ENCODE results near the gene ZBTB33.

DNA sequence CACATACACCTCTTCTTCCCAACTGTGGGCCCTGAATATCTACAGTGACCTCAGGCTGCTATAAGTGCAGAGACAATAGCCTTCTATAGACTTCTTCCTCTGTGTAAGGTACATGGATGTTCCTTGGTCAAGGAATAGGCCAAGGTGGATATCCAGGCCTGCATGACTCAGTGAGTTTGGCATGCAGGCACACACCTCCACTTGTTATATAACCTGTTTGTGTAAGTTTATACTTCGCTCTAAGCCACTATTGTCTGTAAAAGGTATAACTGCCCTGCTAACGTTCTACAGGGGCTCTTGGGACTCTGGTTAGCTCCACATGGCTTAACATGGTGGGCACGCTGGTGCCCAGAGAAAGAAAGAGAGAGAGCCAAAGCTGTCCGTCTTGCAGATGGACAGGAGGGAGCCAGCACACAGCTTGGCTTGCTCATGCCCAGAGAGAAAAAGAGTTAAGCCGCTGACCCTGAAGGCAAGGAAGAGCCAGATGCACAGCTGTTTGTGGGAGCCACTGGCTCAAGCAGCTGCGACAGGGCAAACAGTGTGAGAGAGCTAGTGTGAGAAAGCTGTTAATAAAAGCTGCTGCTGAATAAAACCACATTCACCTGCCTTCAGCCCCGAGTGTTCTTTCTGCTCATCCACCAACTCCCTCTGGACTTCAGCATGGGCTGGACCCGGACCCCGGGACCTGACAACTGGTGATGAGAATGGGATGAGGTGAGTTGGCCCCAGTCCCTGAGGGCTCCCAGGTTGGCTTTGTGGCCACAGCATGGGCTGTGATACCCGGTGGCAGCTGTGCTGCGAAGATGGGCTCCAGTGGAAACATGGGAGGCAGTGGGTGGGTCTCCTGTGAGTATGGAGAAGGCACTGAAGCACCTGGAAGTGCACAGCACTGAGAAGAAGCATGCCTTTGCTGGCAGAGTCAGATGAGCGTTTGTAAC, 44.5 kb upstream of the ZBTB33 start:
- TF ChIP-seq, protein P1, sequence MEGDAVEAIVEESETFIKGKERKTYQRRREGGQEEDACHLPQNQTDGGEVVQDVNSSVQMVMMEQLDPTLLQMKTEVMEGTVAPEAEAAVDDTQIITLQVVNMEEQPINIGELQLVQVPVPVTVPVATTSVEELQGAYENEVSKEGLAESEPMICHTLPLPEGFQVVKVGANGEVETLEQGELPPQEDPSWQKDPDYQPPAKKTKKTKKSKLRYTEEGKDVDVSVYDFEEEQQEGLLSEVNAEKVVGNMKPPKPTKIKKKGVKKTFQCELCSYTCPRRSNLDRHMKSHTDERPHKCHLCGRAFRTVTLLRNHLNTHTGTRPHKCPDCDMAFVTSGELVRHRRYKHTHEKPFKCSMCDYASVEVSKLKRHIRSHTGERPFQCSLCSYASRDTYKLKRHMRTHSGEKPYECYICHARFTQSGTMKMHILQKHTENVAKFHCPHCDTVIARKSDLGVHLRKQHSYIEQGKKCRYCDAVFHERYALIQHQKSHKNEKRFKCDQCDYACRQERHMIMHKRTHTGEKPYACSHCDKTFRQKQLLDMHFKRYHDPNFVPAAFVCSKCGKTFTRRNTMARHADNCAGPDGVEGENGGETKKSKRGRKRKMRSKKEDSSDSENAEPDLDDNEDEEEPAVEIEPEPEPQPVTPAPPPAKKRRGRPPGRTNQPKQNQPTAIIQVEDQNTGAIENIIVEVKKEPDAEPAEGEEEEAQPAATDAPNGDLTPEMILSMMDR (IDR thresholded peaks at IDR 0.05), result no peak
- TF ChIP-seq POLR2AphosphoS5 (IDR thresholded peaks at IDR 0.05) (no peak), POLR2A (IDR thresholded peaks at IDR 0.05) (no peak)
